ENCODE results near the gene THOC5. TPM values are rescaled to one million over a fixed set of nuclear protein-coding genes. Genes with fewer than 3 reads are reported as not detected.

The THOC5 gene
- total and polyA plus RNA-seq, 7 experiments from 2014 or later = 26.1 to 61.9 (median 46.3) TPM

GRCh38 chr22:29518427-29518826 is 35.1 kb downstream of the THOC5 start:
- Mint-ChIP-seq H3K4me3 (no peak overlapping the region), H3K27ac (no peak overlapping the region)
- ATAC-seq = no peak

DNA sequence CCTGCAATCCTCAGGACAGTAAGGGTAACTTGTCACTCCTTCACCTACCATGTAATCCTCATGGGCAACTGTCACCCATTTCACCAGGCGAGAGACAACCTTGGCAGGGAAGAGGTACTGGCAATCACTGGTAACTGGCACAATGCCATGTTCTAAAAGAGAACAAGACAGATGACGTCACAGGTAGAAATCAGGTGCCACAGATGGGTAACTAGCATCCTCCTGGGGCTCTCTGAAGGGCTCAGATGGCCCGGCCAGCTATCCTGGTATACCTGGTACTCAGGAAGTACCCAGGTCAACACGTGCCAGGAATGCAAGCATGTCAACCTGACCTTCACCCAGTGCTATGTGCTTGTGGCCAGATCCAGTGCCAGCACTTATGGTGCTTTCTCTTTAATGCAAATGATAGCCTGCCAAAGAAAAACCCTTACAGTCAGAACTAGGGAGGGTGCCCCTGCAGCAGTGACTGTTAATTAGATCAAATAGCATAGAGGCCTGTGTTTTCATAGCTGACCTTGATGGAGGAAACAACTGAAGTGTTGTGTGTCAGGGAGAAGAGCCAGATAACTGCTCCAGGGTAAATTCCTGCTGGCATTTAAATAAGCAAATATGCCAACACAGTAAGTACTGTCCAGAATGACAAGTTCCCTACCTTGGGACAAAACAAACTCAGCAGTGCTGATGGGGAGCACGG is 36.2 kb downstream of the THOC5 start:
- Mint-ChIP-seq H3K4me3 (no peak overlapping the region), H3K36me3 (peaks cover 12 to 54% (median 26%) of the 10 kb centered on the region in 5 donors), H3K27ac (no peak overlapping the region), H3K9me3 (no peaks in the 10 kb centered on the region), H3K27me3 (no peaks in the 10 kb centered on the region), H3K4me1 (no peaks in the 10 kb centered on the region)
- ATAC-seq = no peak
- no peak for DNase-seq
- Histone ChIP-seq H3K27ac (ENCODE audit: low read depth, low read length) (no peak overlapping the region), H3K36me3 (ENCODE audit: control insufficient read depth in 2 of 3, insufficient read depth in 3 of 3, low read length in 3 of 3) (peaks cover 25 to 73% (median 39%) of the 10 kb centered on the region in 3 experiments), H3K4me3 (ENCODE audit: low read length) (no peak overlapping the region), H3K4me1 (ENCODE audit: control insufficient read depth in 2 of 2, insufficient read depth in 2 of 2, low read length in 2 of 2) (no peaks in the 10 kb centered on the region), H3K27me3 (ENCODE audit: control insufficient read depth in 2 of 2, insufficient read depth in 2 of 2, low read length in 2 of 2) (no peaks in the 10 kb centered on the region), H3K9me3 (ENCODE audit: control insufficient read depth in 2 of 3, low read length in 3 of 3) (no peaks in the 10 kb centered on the region)
- POLR2A ChIA-PET = no interaction called here
- intact Hi-C loops (cut with micrococcal nuclease) = no loop called here
- CTCF ChIA-PET = no interaction called here

More at GRCh38 chr22:29518427-29518826, 35.1 kb downstream of the THOC5 start:
- POLR2A ChIA-PET = no interaction called here
- no peaks in the 10 kb centered on the region for H3K27me3 ChIP-seq (ENCODE audit: control insufficient read depth in 2 of 2, insufficient read depth in 2 of 2, low read length in 2 of 2)
- Mint-ChIP-seq H3K4me1 (no peaks in the 10 kb centered on the region), H3K9me3 (no peaks in the 10 kb centered on the region), H3K27me3 (no peaks in the 10 kb centered on the region), H3K36me3 (peaks cover 12 to 54% (median 29%) of the 10 kb centered on the region in 5 donors)
- no peaks in the 10 kb centered on the region for H3K4me1 ChIP-seq (ENCODE audit: control insufficient read depth in 2 of 2, insufficient read depth in 2 of 2, low read length in 2 of 2)
- no peak overlapping the region for H3K27ac ChIP-seq (ENCODE audit: low read depth, low read length)
- intact Hi-C loops (cut with micrococcal nuclease) = no loop called here
- H3K36me3 ChIP-seq (ENCODE audit: control insufficient read depth in 2 of 3, insufficient read depth in 3 of 3, low read length in 3 of 3) = peaks cover 24 to 70% (median 39%) of the 10 kb centered on the region in 3 experiments
- CTCF ChIA-PET = interaction anchor here (0.5 to 0.6 kb wide), 2 partner anchors 59 to 71 kb away, joined by 3 to 5 read pairs; no protein-coding TSS in a partner anchor
- no peak overlapping the region for H3K4me3 ChIP-seq (ENCODE audit: low read length)
- no peaks in the 10 kb centered on the region for H3K9me3 ChIP-seq (ENCODE audit: control insufficient read depth in 2 of 3, low read length in 3 of 3)
- DNase-seq = no peak

DNA sequence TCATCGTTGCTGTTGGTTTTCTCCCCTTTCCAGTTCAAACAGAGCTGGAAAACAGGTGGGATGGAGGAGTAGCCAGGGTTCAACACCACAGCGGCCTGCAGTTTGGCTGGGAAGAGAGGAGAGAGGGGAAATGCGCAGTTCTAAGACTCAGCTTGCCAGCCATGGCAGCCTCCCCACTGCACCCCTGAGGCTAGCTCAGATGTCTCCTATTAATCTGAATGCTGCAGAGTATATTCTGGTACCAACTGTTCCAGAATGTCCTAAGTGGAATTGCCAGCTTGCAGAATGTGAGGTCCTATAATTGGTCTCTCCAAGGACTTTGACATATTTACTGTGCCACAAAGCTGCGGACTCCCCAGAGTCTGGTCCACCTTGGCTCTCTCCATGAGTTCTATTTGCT is 41.5 kb downstream of the THOC5 start:
- peaks cover 6 to 78% (median 20%) of the 10 kb centered on the region in 3 experiments for H3K36me3 ChIP-seq (ENCODE audit: control insufficient read depth in 2 of 3, insufficient read depth in 3 of 3, low read length in 3 of 3)
- ATAC-seq (no peak), DNase-seq (no peak)
- ChIA-PET POLR2A (no interaction called here), CTCF (no interaction called here)
- H3K36me3 Mint-ChIP-seq = peaks cover 7 to 49% (median 21%) of the 10 kb centered on the region in 5 donors
- no peak overlapping the region for H3K4me3 Mint-ChIP-seq
- H3K27me3 Mint-ChIP-seq = no peaks in the 10 kb centered on the region
- no peaks in the 10 kb centered on the region for H3K9me3 Mint-ChIP-seq
- H3K9me3 ChIP-seq (ENCODE audit: control insufficient read depth in 2 of 3, low read length in 3 of 3) = no peaks in the 10 kb centered on the region
- H3K27ac Mint-ChIP-seq = peak overlapping the region in 1 of 9 donors; percentile 62
- H3K4me1 Mint-ChIP-seq = peaks cover 0 to 13% (median 0%) of the 10 kb centered on the region in 7 donors
- no peak overlapping the region for H3K27ac ChIP-seq (ENCODE audit: low read depth, low read length)
- H3K4me3 ChIP-seq (ENCODE audit: low read length) = no peak overlapping the region
- H3K27me3 ChIP-seq (ENCODE audit: control insufficient read depth in 2 of 2, insufficient read depth in 2 of 2, low read length in 2 of 2) = no peaks in the 10 kb centered on the region
- no peaks in the 10 kb centered on the region for H3K4me1 ChIP-seq (ENCODE audit: control insufficient read depth in 2 of 2, insufficient read depth in 2 of 2, low read length in 2 of 2)
- intact Hi-C loops (cut with micrococcal nuclease) = no loop called here

DNA sequence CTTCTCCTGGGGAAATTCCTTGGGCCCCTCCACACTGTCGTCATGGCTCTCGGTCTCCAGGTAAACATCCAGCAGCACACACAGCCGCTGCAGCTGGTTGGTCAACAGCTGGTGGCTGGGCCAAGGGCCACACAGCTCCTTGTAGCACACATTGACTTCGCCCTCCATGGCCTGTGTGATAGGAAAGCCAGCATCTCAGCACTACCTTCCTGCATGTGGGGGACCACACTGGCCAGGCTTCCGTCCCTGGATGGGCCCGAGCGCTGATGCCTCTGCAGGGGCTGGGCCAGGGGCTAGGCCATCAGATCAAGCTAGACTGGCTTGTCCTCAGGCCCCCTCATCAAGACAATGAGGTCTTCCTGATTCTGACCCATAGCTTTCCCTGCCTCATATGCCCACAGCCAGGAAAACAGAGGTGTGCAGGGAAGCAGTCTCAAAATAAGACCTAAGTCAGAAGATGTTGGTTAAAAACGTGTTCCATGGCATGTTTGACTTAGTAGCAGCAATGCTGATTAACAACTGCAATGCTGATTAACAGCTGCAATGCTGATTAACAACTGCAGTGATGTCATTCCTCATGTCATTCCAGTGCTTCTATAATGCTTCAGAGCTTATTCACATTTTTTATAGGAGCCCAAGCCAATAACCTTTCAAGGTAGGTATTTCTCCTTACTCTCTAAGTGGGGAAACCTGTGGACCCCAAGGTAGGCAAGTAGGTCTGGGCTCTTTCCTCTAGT is 42.3 kb downstream of the THOC5 start:
- Mint-ChIP-seq H3K27me3 (no peaks in the 10 kb centered on the region), H3K27ac (peak overlapping the region in 2 of 9 donors; percentile 16 to 62), H3K4me1 (peaks cover 0 to 13% (median 0%) of the 10 kb centered on the region in 7 donors), H3K9me3 (no peaks in the 10 kb centered on the region), H3K36me3 (peaks cover 5 to 49% (median 21%) of the 10 kb centered on the region in 5 donors), H3K4me3 (no peak overlapping the region)
- ChIA-PET POLR2A (no interaction called here), CTCF (interaction anchor here (0.6 kb wide), 1 partner anchor 20 kb away, joined by 3 read pairs; no protein-coding TSS in a partner anchor)
- no peaks in the 10 kb centered on the region for H3K27me3 ChIP-seq (ENCODE audit: control insufficient read depth in 2 of 2, insufficient read depth in 2 of 2, low read length in 2 of 2)
- H3K4me1 ChIP-seq (ENCODE audit: control insufficient read depth in 2 of 2, insufficient read depth in 2 of 2, low read length in 2 of 2) = no peaks in the 10 kb centered on the region
- DNase-seq = no peak
- intact Hi-C loops (cut with micrococcal nuclease) = no loop called here
- no peak overlapping the region for H3K4me3 ChIP-seq (ENCODE audit: low read length)
- H3K27ac ChIP-seq (ENCODE audit: low read depth, low read length) = no peak overlapping the region
- no peaks in the 10 kb centered on the region for H3K9me3 ChIP-seq (ENCODE audit: control insufficient read depth in 2 of 3, low read length in 3 of 3)
- H3K36me3 ChIP-seq (ENCODE audit: control insufficient read depth in 2 of 3, insufficient read depth in 3 of 3, low read length in 3 of 3) = peaks cover 6 to 78% (median 20%) of the 10 kb centered on the region in 3 experiments
- ATAC-seq = no peak

- H3K36me3 Mint-ChIP-seq = peaks cover 0 to 42% (median 18%) of the 10 kb centered on the region in 5 donors
- CTCF ChIA-PET = interaction anchor here (0.6 kb wide), 1 partner anchor 21 kb away, joined by 3 read pairs; no protein-coding TSS in a partner anchor
These were observed 43.0 kb downstream of the THOC5 start for GRCh38 chr22:29510542-29510941.

GRCh38 chr22:29509815-29510214 is 43.7 kb downstream of the THOC5 start:
- Mint-ChIP-seq H3K36me3 (peaks cover 0 to 41% (median 16%) of the 10 kb centered on the region in 5 donors), H3K27me3 (no peaks in the 10 kb centered on the region), H3K27ac (peak overlapping the region in 2 of 9 donors; percentile 72 to 80)

More at GRCh38 chr22:29510542-29510941, 43.0 kb downstream of the THOC5 start:
- Histone ChIP-seq H3K36me3 (ENCODE audit: control insufficient read depth in 2 of 3, insufficient read depth in 3 of 3, low read length in 3 of 3) (peaks cover 6 to 76% (median 15%) of the 10 kb centered on the region in 3 experiments), H3K9me3 (ENCODE audit: control insufficient read depth in 2 of 3, low read length in 3 of 3) (no peaks in the 10 kb centered on the region), H3K4me1 (ENCODE audit: control insufficient read depth in 2 of 2, insufficient read depth in 2 of 2, low read length in 2 of 2) (no peaks in the 10 kb centered on the region), H3K27me3 (ENCODE audit: control insufficient read depth in 2 of 2, insufficient read depth in 2 of 2, low read length in 2 of 2) (no peaks in the 10 kb centered on the region), H3K4me3 (ENCODE audit: low read length) (no peak overlapping the region), H3K27ac (ENCODE audit: low read depth, low read length) (no peak overlapping the region)
- ATAC-seq = no peak
- H3K27ac Mint-ChIP-seq = peak overlapping the region in 2 of 9 donors; percentile 22 to 51
- H3K4me1 Mint-ChIP-seq = peaks cover 0 to 13% (median 0%) of the 10 kb centered on the region in 7 donors
- H3K9me3 Mint-ChIP-seq = no peaks in the 10 kb centered on the region
- no peak for DNase-seq
- intact Hi-C loops (cut with micrococcal nuclease) = no loop called here
- POLR2A ChIA-PET = interaction anchor here (0.6 kb wide), 1 partner anchor 532 kb away, joined by 4 read pairs; no protein-coding TSS in a partner anchor
- no peaks in the 10 kb centered on the region for H3K27me3 Mint-ChIP-seq
- no peak overlapping the region for H3K4me3 Mint-ChIP-seq

More at GRCh38 chr22:29509815-29510214, 43.7 kb downstream of the THOC5 start:
- intact Hi-C loops (cut with micrococcal nuclease) = loop anchor here in 1 of 2 donors (5.0 kb wide), 1 partner anchor 113 kb away; no protein-coding TSS in a partner anchor
- Histone ChIP-seq H3K9me3 (ENCODE audit: control insufficient read depth in 2 of 3, low read length in 3 of 3) (no peaks in the 10 kb centered on the region), H3K4me3 (ENCODE audit: low read length) (no peak overlapping the region), H3K27me3 (ENCODE audit: control insufficient read depth in 2 of 2, insufficient read depth in 2 of 2, low read length in 2 of 2) (no peaks in the 10 kb centered on the region), H3K36me3 (ENCODE audit: control insufficient read depth in 2 of 3, insufficient read depth in 3 of 3, low read length in 3 of 3) (peaks cover 6 to 77% (median 15%) of the 10 kb centered on the region in 3 experiments), H3K27ac (ENCODE audit: low read depth, low read length) (no peak overlapping the region), H3K4me1 (ENCODE audit: control insufficient read depth in 2 of 2, insufficient read depth in 2 of 2, low read length in 2 of 2) (no peaks in the 10 kb centered on the region)
- no peak for ATAC-seq
- Mint-ChIP-seq H3K4me1 (peaks cover 0 to 13% (median 0%) of the 10 kb centered on the region in 7 donors), H3K9me3 (no peaks in the 10 kb centered on the region), H3K4me3 (no peak overlapping the region)
- ChIA-PET POLR2A (interaction anchor here (0.6 kb wide), 1 partner anchor 533 kb away, joined by 4 read pairs; no protein-coding TSS in a partner anchor), CTCF (no interaction called here)
- DNase-seq = no peak

All from naive thymus-derived CD4-positive, alpha-beta T cell (primary cell).